Measurements from ENCODE around the gene PSKH1.

PSKH1 gene

GRCh38 chr16:67962135-67962534, 69.1 kb downstream of the PSKH1 start:
- H3K4me3 ChIP-seq (replicated peaks; ENCODE audit: low read depth, low read length), result no peak overlapping the region
- TF ChIP-seq, protein P1, sequence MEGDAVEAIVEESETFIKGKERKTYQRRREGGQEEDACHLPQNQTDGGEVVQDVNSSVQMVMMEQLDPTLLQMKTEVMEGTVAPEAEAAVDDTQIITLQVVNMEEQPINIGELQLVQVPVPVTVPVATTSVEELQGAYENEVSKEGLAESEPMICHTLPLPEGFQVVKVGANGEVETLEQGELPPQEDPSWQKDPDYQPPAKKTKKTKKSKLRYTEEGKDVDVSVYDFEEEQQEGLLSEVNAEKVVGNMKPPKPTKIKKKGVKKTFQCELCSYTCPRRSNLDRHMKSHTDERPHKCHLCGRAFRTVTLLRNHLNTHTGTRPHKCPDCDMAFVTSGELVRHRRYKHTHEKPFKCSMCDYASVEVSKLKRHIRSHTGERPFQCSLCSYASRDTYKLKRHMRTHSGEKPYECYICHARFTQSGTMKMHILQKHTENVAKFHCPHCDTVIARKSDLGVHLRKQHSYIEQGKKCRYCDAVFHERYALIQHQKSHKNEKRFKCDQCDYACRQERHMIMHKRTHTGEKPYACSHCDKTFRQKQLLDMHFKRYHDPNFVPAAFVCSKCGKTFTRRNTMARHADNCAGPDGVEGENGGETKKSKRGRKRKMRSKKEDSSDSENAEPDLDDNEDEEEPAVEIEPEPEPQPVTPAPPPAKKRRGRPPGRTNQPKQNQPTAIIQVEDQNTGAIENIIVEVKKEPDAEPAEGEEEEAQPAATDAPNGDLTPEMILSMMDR (IDR thresholded peaks at IDR 0.05; ENCODE audit: insufficient read depth, low read length, poor library complexity, severe bottlenecking), result no peak
- no peak for DNase-seq (ENCODE audit: extremely low read depth, insufficient read length)
- H3K36me3 ChIP-seq (ENCODE audit: control insufficient read depth, insufficient read depth, low read length), result peaks cover 45% of the 10 kb centered on the region
- H3K27me3 ChIP-seq (replicated peaks; ENCODE audit: control insufficient read depth, insufficient read depth, low read length), result no peaks in the 10 kb centered on the region

DNA sequence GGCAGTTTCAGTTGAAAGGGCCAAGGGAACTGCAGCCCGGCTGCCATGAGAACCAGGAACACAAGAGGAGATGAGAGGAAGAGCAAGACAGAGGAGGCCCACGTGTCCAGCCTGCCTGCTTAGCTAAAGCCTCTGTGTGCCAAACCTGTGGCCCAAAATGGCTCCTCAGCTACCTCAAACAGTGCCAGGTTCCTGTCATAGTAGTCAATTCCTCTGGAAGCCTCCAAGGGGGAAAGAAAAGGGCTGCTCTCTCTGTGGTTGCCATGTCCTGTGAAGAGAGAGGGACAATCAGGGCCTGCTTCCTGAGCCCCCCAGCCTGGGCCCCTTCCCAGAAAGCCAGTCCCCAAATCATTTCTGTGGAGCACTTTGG, 70.2 kb downstream of the PSKH1 start:
- H3K27me3 ChIP-seq (replicated peaks; ENCODE audit: control insufficient read depth, insufficient read depth, low read length), result no peaks in the 10 kb centered on the region
- peaks cover 39% of the 10 kb centered on the region for H3K36me3 ChIP-seq (ENCODE audit: control insufficient read depth, insufficient read depth, low read length)
- no peak overlapping the region for H3K4me3 ChIP-seq (replicated peaks; ENCODE audit: low read depth, low read length)
- TF ChIP-seq, protein P1 (IDR thresholded peaks at IDR 0.05; ENCODE audit: insufficient read depth, low read length, poor library complexity, severe bottlenecking), result no peak
- no peak for DNase-seq (ENCODE audit: extremely low read depth, insufficient read length)

DNA sequence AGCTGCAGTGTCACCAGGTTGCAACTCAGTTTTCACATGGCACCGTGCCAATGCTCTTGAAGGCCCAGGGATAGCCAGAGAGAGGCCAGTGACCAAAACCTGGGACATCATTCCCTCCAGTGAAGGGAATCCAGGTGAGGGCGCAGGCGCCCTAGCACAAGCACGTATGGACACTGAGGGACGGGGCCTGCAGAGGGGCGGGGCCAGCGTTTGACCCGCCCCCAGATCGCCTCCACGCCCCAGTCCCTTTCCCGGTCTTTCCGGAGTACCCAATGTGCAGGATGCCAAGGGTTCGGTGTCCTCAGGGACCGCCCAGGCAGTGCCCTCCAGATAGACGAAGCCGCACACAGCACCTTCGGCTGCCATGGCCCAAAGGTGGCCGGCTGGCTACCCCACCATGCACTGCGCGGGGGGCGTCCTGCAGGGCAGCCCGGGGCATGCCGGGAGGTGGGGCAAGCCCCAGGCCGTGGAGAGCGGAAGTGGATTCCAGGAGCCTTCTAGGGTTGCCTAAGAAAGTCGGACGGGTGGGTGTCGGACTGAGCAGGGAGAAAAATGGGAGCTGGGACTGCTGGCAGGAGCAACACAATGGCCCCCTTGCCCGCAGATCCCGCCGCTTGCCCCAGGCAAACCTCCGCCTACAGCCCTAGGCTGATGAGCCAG, 70.7 kb downstream of the PSKH1 start:
- Histone ChIP-seq H3K27me3 (replicated peaks; ENCODE audit: control insufficient read depth, insufficient read depth, low read length) (no peaks in the 10 kb centered on the region), H3K4me3 (replicated peaks; ENCODE audit: low read depth, low read length) (no peak overlapping the region), H3K36me3 (ENCODE audit: control insufficient read depth, insufficient read depth, low read length) (peaks cover 35% of the 10 kb centered on the region)
- DNase-seq (ENCODE audit: extremely low read depth, insufficient read length), result no peak
- TF ChIP-seq, protein P1 (IDR thresholded peaks at IDR 0.05; ENCODE audit: insufficient read depth, low read length, poor library complexity, severe bottlenecking), result no peak

- Histone ChIP-seq H3K27me3 (replicated peaks; ENCODE audit: control insufficient read depth, insufficient read depth, low read length) (no peaks in the 10 kb centered on the region), H3K36me3 (ENCODE audit: control insufficient read depth, insufficient read depth, low read length) (peaks cover 29% of the 10 kb centered on the region), H3K4me3 (replicated peaks; ENCODE audit: low read depth, low read length) (no peak overlapping the region)
- no peak for DNase-seq (ENCODE audit: extremely low read depth, insufficient read length)
- TF ChIP-seq, protein P1 (IDR thresholded peaks at IDR 0.05; ENCODE audit: insufficient read depth, low read length, poor library complexity, severe bottlenecking), result no peak
These were observed 71.5 kb downstream of the PSKH1 start for GRCh38 chr16:67964477-67965131.

DNA sequence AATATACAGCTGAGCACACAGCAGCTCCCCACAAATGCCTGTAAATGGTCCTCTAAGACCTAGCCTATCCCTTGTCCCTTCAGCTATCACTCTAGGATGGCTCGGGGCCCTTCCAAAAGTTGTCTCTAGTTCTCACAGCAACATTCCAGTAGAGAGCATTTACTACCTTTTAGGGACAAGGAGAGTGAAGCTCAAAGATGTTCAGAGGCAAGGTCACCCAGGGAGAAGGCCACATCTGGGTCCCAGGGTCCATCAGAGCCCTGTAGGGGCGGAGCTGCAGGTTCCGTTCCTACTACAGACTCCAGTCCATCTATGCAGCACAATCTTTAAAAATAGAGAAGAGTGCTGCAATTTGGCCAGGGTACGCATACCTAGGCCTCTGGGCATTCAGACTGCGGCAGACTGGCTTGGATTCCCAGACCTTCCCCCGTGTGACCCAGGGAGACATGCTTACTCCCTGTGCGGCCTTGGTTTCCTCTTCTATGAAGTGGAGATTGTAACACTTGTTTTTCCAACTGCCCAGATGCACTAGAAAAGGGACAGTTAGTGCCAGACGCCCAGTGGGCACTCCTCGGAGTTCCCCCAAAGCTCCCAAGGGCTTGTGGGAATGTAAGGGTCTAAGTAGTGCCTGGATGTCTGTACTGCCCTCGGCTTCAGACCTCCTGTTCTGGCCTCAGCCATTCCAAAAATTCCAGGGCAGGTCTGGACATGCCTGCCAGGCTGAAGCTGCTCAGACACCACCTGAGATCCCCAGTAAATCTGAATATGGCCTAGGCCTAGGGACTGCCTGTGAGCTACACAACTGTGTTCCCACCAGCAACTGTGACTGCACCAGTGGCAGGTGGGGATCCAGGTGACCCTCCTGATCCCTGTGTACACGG, 72.9 kb downstream of the PSKH1 start:
- Histone ChIP-seq H3K4me3 (replicated peaks; ENCODE audit: low read depth, low read length) (peak overlapping the region; percentile 66), H3K36me3 (ENCODE audit: control insufficient read depth, insufficient read depth, low read length) (peaks cover 19% of the 10 kb centered on the region)
- no peak for DNase-seq (ENCODE audit: extremely low read depth, insufficient read length)

More for the DNA sequence above, 72.9 kb downstream of the PSKH1 start:
- TF ChIP-seq, protein P1 (IDR thresholded peaks at IDR 0.05; ENCODE audit: insufficient read depth, low read length, poor library complexity, severe bottlenecking), result no peak
- H3K27me3 ChIP-seq (replicated peaks; ENCODE audit: control insufficient read depth, insufficient read depth, low read length), result no peaks in the 10 kb centered on the region
